Measurements from ENCODE around the gene RANBP17.
"Not testable (repeated sequence)": the region's sequence is repeated elsewhere in the genome, so short reads cannot be mapped to it uniquely, and the experiment has no call there.

RANBP17 gene

GRCh38 chr5:170867825-170868224 lies 6.0 kb downstream of the RANBP17 start:
- no peak for DNase-seq (ENCODE audit: low spot score)

- not testable (repeated sequence) for DNase-seq (ENCODE audit: low spot score)
These were observed 8.6 kb downstream of the RANBP17 start for GRCh38 chr5:170870390-170870789.

- DNase-seq (ENCODE audit: low spot score): no peak
These were observed 12.2 kb downstream of the RANBP17 start for GRCh38 chr5:170874017-170874416.

GRCh38 chr5:170875811-170876210 lies 14.0 kb downstream of the RANBP17 start:
- no peak for DNase-seq (ENCODE audit: low spot score)

- DNase-seq (ENCODE audit: low spot score): no peak
These were observed 18.3 kb downstream of the RANBP17 start for GRCh38 chr5:170880084-170880483.

GRCh38 chr5:170882345-170882744 lies 20.5 kb downstream of the RANBP17 start:
- DNase-seq (ENCODE audit: low spot score): no peak

- DNase-seq (ENCODE audit: low spot score): no peak
These were observed 23.4 kb downstream of the RANBP17 start for GRCh38 chr5:170885256-170885655.

- no peak for DNase-seq (ENCODE audit: low spot score)
These were observed 24.0 kb downstream of the RANBP17 start for GRCh38 chr5:170885809-170886208.

GRCh38 chr5:170886210-170886894 lies 24.5 kb downstream of the RANBP17 start:
- no peak for DNase-seq (ENCODE audit: low spot score)

GRCh38 chr5:170892196-170892595 lies 30.4 kb downstream of the RANBP17 start:
- no peak for DNase-seq (ENCODE audit: low spot score)

- no peak for DNase-seq (ENCODE audit: low spot score)
These were observed 32.8 kb downstream of the RANBP17 start for GRCh38 chr5:170894665-170895064.

GRCh38 chr5:170896779-170897178 lies 35.0 kb downstream of the RANBP17 start:
- peak; percentile 8 for DNase-seq (ENCODE audit: low spot score)

GRCh38 chr5:170903075-170903474 lies 41.3 kb downstream of the RANBP17 start:
- DNase-seq (ENCODE audit: low spot score): no peak

- peak; percentile 5 for DNase-seq (ENCODE audit: low spot score)
These were observed 45.9 kb downstream of the RANBP17 start for GRCh38 chr5:170907758-170908157.

- no peak for DNase-seq (ENCODE audit: low spot score)
These were observed 51.8 kb downstream of the RANBP17 start for GRCh38 chr5:170913573-170913972.

- DNase-seq (ENCODE audit: low spot score): peak; percentile 10
These were observed 55.3 kb downstream of the RANBP17 start for GRCh38 chr5:170917113-170917512.

- DNase-seq (ENCODE audit: low spot score): no peak
These were observed 58.4 kb downstream of the RANBP17 start for GRCh38 chr5:170920196-170920595.

- not testable (repeated sequence) for DNase-seq (ENCODE audit: low spot score)
These were observed 60.5 kb downstream of the RANBP17 start for GRCh38 chr5:170922331-170922730.

- DNase-seq (ENCODE audit: low spot score): no peak
These were observed 62.2 kb downstream of the RANBP17 start for GRCh38 chr5:170923910-170924620.

GRCh38 chr5:170935534-170936218 lies 73.9 kb downstream of the RANBP17 start:
- not testable (repeated sequence) for DNase-seq (ENCODE audit: low spot score)

GRCh38 chr5:170937072-170937471 lies 75.3 kb downstream of the RANBP17 start:
- no peak for DNase-seq (ENCODE audit: low spot score)

GRCh38 chr5:170937914-170938313 lies 76.1 kb downstream of the RANBP17 start:
- no peak for DNase-seq (ENCODE audit: low spot score)

- no peak for DNase-seq (ENCODE audit: low spot score)
These were observed 77.4 kb downstream of the RANBP17 start for GRCh38 chr5:170939178-170939577.
